GM23338 (cell line): Measurements from ENCODE around the gene ANTKMT. TPM values are rescaled to one million over a fixed set of nuclear protein-coding genes. Genes with fewer than 3 reads are reported as not detected.
A peak's percentile ranks its signal among the peaks of the same experiment; 100 is the strongest.

ENCODE experiments used
- ATAC-seq: fragments of 200-7000 bp; cut with Tn5 transposase; 3 replicates; pipeline ENCODE4 v1.9.1; 2020
- DNase-seq: peaks from one replicate; pipeline ENCODE4 v3.0.0-alpha.2; 2015; ENCODE audit warnings: low spot score
- H2AFZ ChIP-seq: fragments of 200-600 bp; sonication (generic); 2 replicates; pipeline ENCODE4 v1.8.0; 2016; ENCODE audit warnings: antibody characterized with exemption, mild to moderate bottlenecking, moderate library complexity
- H3F3A ChIP-seq: fragments of 200-600 bp; sonication (generic); replicated peaks from 2 replicates; pipeline ENCODE4 v1.8.0; 2017; ENCODE audit warnings: antibody characterized with exemption, mixed run types, low read depth
- H3K27ac ChIP-seq: fragments of 200-600 bp; sonication (generic); 2 replicates; pipeline ENCODE4 v1.6.1; 2016; ENCODE audit warnings: low read depth
- H3K27me3 ChIP-seq: fragments of 200-600 bp; sonication (generic); 2 replicates; pipeline ENCODE4 v1.8.0; 2016; ENCODE audit warnings: mild to moderate bottlenecking, mixed run types, moderate library complexity; ENCODE audit not compliant: insufficient read depth
- H3K36me3 ChIP-seq: fragments of 200-600 bp; sonication (generic); 2 replicates; pipeline ENCODE4 v1.8.0; 2016; ENCODE audit warnings: mild to moderate bottlenecking; ENCODE audit not compliant: insufficient read depth
- H3K4me1 ChIP-seq: fragments of 200-600 bp; sonication (generic); 2 replicates; pipeline ENCODE4 v1.8.0; 2016; ENCODE audit warnings: mild to moderate bottlenecking, moderate library complexity; ENCODE audit not compliant: insufficient read depth
- H3K4me2 ChIP-seq: fragments of 200-600 bp; sonication (generic); 2 replicates; pipeline ENCODE4 v1.7.1; 2017; ENCODE audit warnings: mixed run types
- H3K4me3 ChIP-seq: fragments of 200-600 bp; sonication (generic); 2 replicates; pipeline ENCODE4 v1.6.1; 2016; ENCODE audit warnings: mixed run types
- H3K79me2 ChIP-seq: fragments of 200-600 bp; sonication (generic); replicated peaks from 2 replicates; pipeline ENCODE4 v1.8.0; 2017; ENCODE audit warnings: mild to moderate bottlenecking; ENCODE audit not compliant: insufficient read depth
- H3K9me2 ChIP-seq: fragments of 200-600 bp; sonication (generic); 2 replicates; pipeline ENCODE4 v1.8.0; 2017; ENCODE audit not compliant: insufficient read depth
- H4K20me1 ChIP-seq: fragments of 200-600 bp; sonication (generic); replicated peaks from 2 replicates; pipeline ENCODE4 v1.8.0; 2017; ENCODE audit warnings: mild to moderate bottlenecking; ENCODE audit not compliant: insufficient read depth
- H3K27ac Mint-ChIP-seq: 2 replicates; pipeline ENCODE4 v1.8.0; 2020; ENCODE audit warnings: inconsistent platforms, mild to moderate bottlenecking, moderate library complexity, mixed read lengths
- H3K27me3 Mint-ChIP-seq: 3 replicates; pipeline ENCODE4 v1.8.0; 2022; ENCODE audit warnings: low read depth, mild to moderate bottlenecking, moderate library complexity, mixed read lengths, inconsistent platforms; ENCODE audit not compliant: insufficient read depth, poor library complexity
- H3K36me3 Mint-ChIP-seq: 3 replicates; pipeline ENCODE4 v1.8.0; 2021; ENCODE audit warnings: low read depth, mild to moderate bottlenecking, inconsistent platforms, moderate library complexity, mixed read lengths
- H3K4me1 Mint-ChIP-seq: 3 replicates; pipeline ENCODE4 v1.8.0; 2020; ENCODE audit warnings: mild to moderate bottlenecking, inconsistent platforms, mixed read lengths
- H3K4me3 Mint-ChIP-seq: 3 replicates; pipeline ENCODE4 v1.8.0; 2021; ENCODE audit warnings: moderate library complexity, mild to moderate bottlenecking, inconsistent platforms, mixed read lengths
- H3K9me3 Mint-ChIP-seq: 3 replicates; pipeline ENCODE4 v1.8.0; 2020; ENCODE audit warnings: moderate library complexity, mild to moderate bottlenecking, inconsistent platforms, mixed read lengths
- CREB1 ChIP-seq: fragments of 250-450 bp; sonication (Bioruptor Pico); IDR thresholded peaks from 2 replicates; pipeline ENCODE4 v1.5.0; 2020; ENCODE audit warnings: low read depth, mild to moderate bottlenecking, moderate library complexity
- EZH2 ChIP-seq: fragments of 200-600 bp; sonication (generic); IDR thresholded peaks from one replicate; pipeline ENCODE4 v1.8.0; 2017; ENCODE audit warnings: antibody characterized with exemption, mild to moderate bottlenecking, low read depth; ENCODE audit not compliant: unreplicated experiment
- EZH2phosphoT487 ChIP-seq: fragments of 200-600 bp; sonication (generic); IDR thresholded peaks from one replicate; pipeline ENCODE4 v1.8.1; 2018; ENCODE audit warnings: antibody characterized with exemption; ENCODE audit not compliant: unreplicated experiment
- NANOG ChIP-seq: IDR thresholded peaks from 2 replicates; pipeline ENCODE4 v1.6.1; 2016; ENCODE audit warnings: antibody characterized with exemption, borderline replicate concordance
- POLR2AphosphoS5 ChIP-seq: IDR thresholded peaks from 2 replicates; pipeline ENCODE4 v1.6.1; 2016; ENCODE audit warnings: antibody characterized with exemption, low read depth
- REST ChIP-seq: IDR thresholded peaks from one replicate; pipeline ENCODE4 v1.6.1; 2018; ENCODE audit warnings: antibody characterized with exemption; ENCODE audit not compliant: unreplicated experiment
- STAT1 ChIP-seq: IDR thresholded peaks from one replicate; pipeline ENCODE4 v1.6.1; 2016; ENCODE audit warnings: antibody characterized with exemption; ENCODE audit not compliant: unreplicated experiment
- ZNF114 ChIP-seq: fragments of 250-450 bp; sonication (Bioruptor Pico); IDR thresholded peaks from 2 replicates; pipeline ENCODE4 v1.5.0; 2020; ENCODE audit warnings: mild to moderate bottlenecking, moderate library complexity
- ZNF331 ChIP-seq: fragments of 250-450 bp; sonication (Bioruptor Pico); IDR thresholded peaks from 2 replicates; pipeline ENCODE4 v1.5.0; 2020; ENCODE audit warnings: low read depth, mild to moderate bottlenecking, moderate library complexity
- ZNF462 ChIP-seq: fragments of 250-450 bp; sonication (Bioruptor Pico); IDR thresholded peaks from 2 replicates; pipeline ENCODE4 v1.5.0; 2020; ENCODE audit warnings: mild to moderate bottlenecking, moderate library complexity
- polyA plus RNA-seq: library from polyadenylated mRNA; unstranded; fragments of >200 nt; fragmentation: Nextera tagmentation; extraction: Ambion mirVana; gene quantifications from 2 replicates; pipeline ENCODE4 v1.2.1, GENCODE V29; 2016
- total RNA-seq: library from RNA; depleted of rRNA; stranded (reverse); fragments of >200 nt; shearing (Covaris generic); gene quantifications from 2 replicates; pipeline ENCODE4 v1.2.3, GENCODE V29; 2014
- TF ChIP-seq, protein P1 (sequence below): IDR thresholded peaks from 2 replicates; pipeline ENCODE4 v1.6.1; 2016; ENCODE audit warnings: antibody characterized with exemption
- TF ChIP-seq, protein P2 (sequence below), 2 experiments: fragments of 200-600 bp in 1 of 2; sonication (generic) in 1 of 2; conservative IDR thresholded peaks; 2 replicates each; pipeline versions ENCODE4 v1.5.1 to v1.6.1; 2016 to 2017; ENCODE audit warnings: antibody characterized with exemption in 2 of 2, low read depth in 2 of 2, mild to moderate bottlenecking in 2 of 2, moderate library complexity in 1 of 2

ANTKMT gene
- total and polyA plus RNA-seq, 2 experiments from 2014 or later: 23.8 to 37.2 TPM

DNA sequence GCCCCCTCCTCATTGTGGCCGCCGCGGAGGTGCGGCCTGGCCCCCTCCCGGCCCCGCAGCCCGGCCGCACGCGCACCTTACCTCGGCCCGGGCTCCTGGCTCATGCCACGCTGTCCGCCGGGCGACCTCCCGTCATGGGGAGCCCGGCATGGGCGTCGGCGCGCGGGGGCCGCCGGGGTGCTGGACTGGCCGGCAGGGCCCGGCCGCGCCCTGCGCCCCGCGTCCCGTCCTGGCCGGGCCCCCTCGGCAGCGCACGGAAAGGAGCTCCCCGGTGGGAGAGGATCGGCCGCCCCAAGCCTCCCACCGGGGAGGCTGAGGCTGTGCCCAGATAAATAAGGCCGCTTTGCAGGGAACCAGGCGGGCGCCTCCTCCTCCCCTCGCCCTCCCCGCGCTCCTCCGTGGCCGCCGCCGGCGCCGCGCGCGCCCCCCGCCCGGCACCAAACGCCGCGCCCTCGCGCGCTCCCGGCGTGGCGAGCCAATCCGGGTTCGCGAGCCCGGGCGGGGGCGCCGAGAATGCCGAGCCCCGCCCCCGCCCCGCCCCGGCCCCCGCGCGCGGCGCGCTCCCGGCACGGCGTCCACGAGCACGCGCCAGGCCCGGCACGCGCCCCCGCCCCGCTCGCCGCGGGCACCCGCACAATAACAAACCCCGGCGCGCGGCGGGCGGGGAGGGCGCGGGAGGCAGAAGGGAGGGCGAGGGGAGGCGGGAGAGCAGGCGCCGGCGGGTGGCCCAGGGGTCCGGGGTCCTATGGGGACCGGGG, 15.3 kb upstream of the ANTKMT start, which contains the start of gene FBXL16:
Gene FBXL16 (minus strand): TSS at position 371 of the 758 bp plus-strand sequence. CDS start 8,396 bp downstream, outside the sequence.
- Histone ChIP-seq H3F3A (0 out of 2 replicates have a peak, but pooled peaks cover 6% of the 10 kb centered on the region), H3K4me1 (no peaks in the 10 kb centered on the region), H3K9me2 (no peaks in the 10 kb centered on the region), H3K27ac (no peak within 1 kb of the TSS), H2AFZ (peak within 1 kb of the TSS; percentile 88; the same call in 1 of the 2 replicates), H4K20me1 (no peaks in the 10 kb centered on the region; the same call in 1 of the 2 replicates), H3K4me2 (peak within 1 kb of the TSS; percentile 94), H3K36me3 (no peaks in the 10 kb centered on the region), H3K27me3 (peaks cover 84% of the 10 kb centered on the region), H3K79me2 (no peaks in the 10 kb centered on the region), H3K4me3 (peak within 1 kb of the TSS; percentile 67)
- Mint-ChIP-seq H3K27me3 (peaks cover 74% of the 10 kb centered on the region), H3K4me3 (peak within 1 kb of the TSS; percentile 74), H3K4me1 (no peaks in the 10 kb centered on the region; the same call in 2 of the 3 replicates), H3K9me3 (no peaks in the 10 kb centered on the region; the same call in 2 of the 3 replicates), H3K27ac (no peak within 1 kb of the TSS), H3K36me3 (no peaks in the 10 kb centered on the region)
- DNase-seq (peak; percentile 70), ATAC-seq (peak; percentile 15)
- TF ChIP-seq ZNF114 (CRISPR knock-in tag) (no peak), STAT1 (no peak), ZNF331 (no peak), EZH2phosphoT487 (no peak), POLR2AphosphoS5 (no peak), EZH2 (no peak), ZNF462 (CRISPR knock-in tag) (no peak), CREB1 (CRISPR knock-in tag) (no peak), NANOG (no peak), REST (no peak)
- TF ChIP-seq, protein P1, sequence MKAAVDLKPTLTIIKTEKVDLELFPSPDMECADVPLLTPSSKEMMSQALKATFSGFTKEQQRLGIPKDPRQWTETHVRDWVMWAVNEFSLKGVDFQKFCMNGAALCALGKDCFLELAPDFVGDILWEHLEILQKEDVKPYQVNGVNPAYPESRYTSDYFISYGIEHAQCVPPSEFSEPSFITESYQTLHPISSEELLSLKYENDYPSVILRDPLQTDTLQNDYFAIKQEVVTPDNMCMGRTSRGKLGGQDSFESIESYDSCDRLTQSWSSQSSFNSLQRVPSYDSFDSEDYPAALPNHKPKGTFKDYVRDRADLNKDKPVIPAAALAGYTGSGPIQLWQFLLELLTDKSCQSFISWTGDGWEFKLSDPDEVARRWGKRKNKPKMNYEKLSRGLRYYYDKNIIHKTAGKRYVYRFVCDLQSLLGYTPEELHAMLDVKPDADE: no peak
- TF ChIP-seq, protein P2, sequence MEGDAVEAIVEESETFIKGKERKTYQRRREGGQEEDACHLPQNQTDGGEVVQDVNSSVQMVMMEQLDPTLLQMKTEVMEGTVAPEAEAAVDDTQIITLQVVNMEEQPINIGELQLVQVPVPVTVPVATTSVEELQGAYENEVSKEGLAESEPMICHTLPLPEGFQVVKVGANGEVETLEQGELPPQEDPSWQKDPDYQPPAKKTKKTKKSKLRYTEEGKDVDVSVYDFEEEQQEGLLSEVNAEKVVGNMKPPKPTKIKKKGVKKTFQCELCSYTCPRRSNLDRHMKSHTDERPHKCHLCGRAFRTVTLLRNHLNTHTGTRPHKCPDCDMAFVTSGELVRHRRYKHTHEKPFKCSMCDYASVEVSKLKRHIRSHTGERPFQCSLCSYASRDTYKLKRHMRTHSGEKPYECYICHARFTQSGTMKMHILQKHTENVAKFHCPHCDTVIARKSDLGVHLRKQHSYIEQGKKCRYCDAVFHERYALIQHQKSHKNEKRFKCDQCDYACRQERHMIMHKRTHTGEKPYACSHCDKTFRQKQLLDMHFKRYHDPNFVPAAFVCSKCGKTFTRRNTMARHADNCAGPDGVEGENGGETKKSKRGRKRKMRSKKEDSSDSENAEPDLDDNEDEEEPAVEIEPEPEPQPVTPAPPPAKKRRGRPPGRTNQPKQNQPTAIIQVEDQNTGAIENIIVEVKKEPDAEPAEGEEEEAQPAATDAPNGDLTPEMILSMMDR (conservative IDR thresholded peaks at IDR 0.05; ENCODE audit: low read depth in 2 of 2): no peak
